H1 (cell line): ENCODE data around the gene MAPK8. TPM values are rescaled to one million over a fixed set of nuclear protein-coding genes. Genes with fewer than 3 reads are reported as not detected.

Source experiments
- CTCF ChIA-PET: fragments of 300-600 bp; sonication (Branson Sonifier 250); formaldehyde crosslinking; loops from one replicate; lab custom pipeline; 2021; ENCODE audit not compliant: partially characterized antibody; lab: Charles Lee
- POLR2A ChIA-PET: fragments of 300-600 bp; sonication (Branson Sonifier 250); formaldehyde crosslinking; loops from one replicate; lab custom pipeline; 2021; ENCODE audit warnings: inconsistent platforms; ENCODE audit not compliant: partially characterized antibody; lab: Charles Lee
- DNase-seq, 2 experiments: peaks; one replicate each; pipeline versions ENCODE4 v3.0.0 to v3.0.0-alpha.2; 2010 to 2022; ENCODE audit warnings: low spot score in 2 of 2, low read depth in 1 of 2, mixed read lengths in 1 of 2
- FAIRE-seq: peaks from 2 replicates; lab custom pipeline; 2011; peaks lifted over from hg19 to GRCh38; lab: Jason Lieb, UNC
- H2AFZ ChIP-seq: 2 replicates; pipeline ENCODE4 v1.8.1; 2012; ENCODE audit warnings: low read length, inconsistent platforms
- H2AK5ac ChIP-seq: 2 replicates; pipeline ENCODE4 v1.6.1; 2013; ENCODE audit warnings: low read depth, low read length
- H2BK120ac ChIP-seq: replicated peaks from 2 replicates; pipeline ENCODE3; 2013; ENCODE audit warnings: low read depth, low read length, inconsistent platforms
- H2BK12ac ChIP-seq: 2 replicates; pipeline ENCODE4 v1.6.1; 2013; ENCODE audit warnings: low read depth, low read length
- H2BK15ac ChIP-seq: 2 replicates; pipeline ENCODE4 v1.6.1; 2013; ENCODE audit warnings: low read length
- H2BK20ac ChIP-seq: 2 replicates; pipeline ENCODE4 v1.6.1; 2013; ENCODE audit warnings: low read length
- H2BK5ac ChIP-seq: 2 replicates; pipeline ENCODE4 v1.6.1; 2013; ENCODE audit warnings: low read depth, low read length
- H3K14ac ChIP-seq: 2 replicates; pipeline ENCODE4 v1.6.1; 2013; ENCODE audit warnings: inconsistent platforms; ENCODE audit not compliant: insufficient read length
- H3K18ac ChIP-seq: 2 replicates; pipeline ENCODE4 v1.6.1; 2013; ENCODE audit warnings: low read length; ENCODE audit errors: extremely low read depth
- H3K23ac ChIP-seq: 2 replicates; pipeline ENCODE4 v1.6.1; 2013; ENCODE audit warnings: inconsistent platforms; ENCODE audit not compliant: insufficient read length
- H3K23me2 ChIP-seq: 2 replicates; pipeline ENCODE4 v1.6.1; 2013; ENCODE audit warnings: low read depth, low read length
- H3K27ac ChIP-seq: 2 replicates; pipeline ENCODE4 v1.6.1; 2011; ENCODE audit warnings: low read depth, low read length, inconsistent platforms
- H3K27me3 ChIP-seq, 4 experiments: replicated peaks in 1 of 4; 1 replicate in 1 of 4; 2 replicates in 3 of 4; pipeline versions ENCODE4 v1.6.1 to v1.8.1; 2011 to 2013; ENCODE audit warnings: low read length in 3 of 4, mild to moderate bottlenecking in 3 of 4, inconsistent platforms in 2 of 4, mixed read lengths in 2 of 4, moderate library complexity in 1 of 4; ENCODE audit not compliant: control insufficient read depth in 3 of 4, insufficient read depth in 3 of 4; ENCODE audit errors: extremely low read depth in 1 of 4
- H3K36me3 ChIP-seq, 4 experiments: 2 replicates each; pipeline versions ENCODE4 v1.6.1 to v1.8.1; 2011 to 2013; ENCODE audit warnings: mild to moderate bottlenecking in 4 of 4, low read length in 3 of 4, moderate library complexity in 2 of 4, control low read depth in 1 of 4, inconsistent platforms in 1 of 4; ENCODE audit not compliant: insufficient read depth in 4 of 4, control insufficient read depth in 2 of 4
- H3K4ac ChIP-seq: replicated peaks from 2 replicates; pipeline ENCODE3; 2013; ENCODE audit warnings: low read length, low read depth, mixed read lengths, inconsistent platforms; ENCODE audit not compliant: insufficient read length
- H3K4me1 ChIP-seq, 4 experiments: replicated peaks in 1 of 4; 1 replicate in 1 of 4; 2 replicates in 3 of 4; pipeline versions ENCODE4 v1.6.1 to v1.8.1; 2011 to 2013; ENCODE audit warnings: low read length in 3 of 4, inconsistent platforms in 2 of 4, mixed read lengths in 1 of 4; ENCODE audit not compliant: insufficient read depth in 4 of 4, control insufficient read depth in 3 of 4
- H3K4me2 ChIP-seq, 2 experiments: 2 replicates each; pipeline versions ENCODE4 v1.6.1 to v1.8.1; 2011 to 2013; ENCODE audit warnings: low read depth in 2 of 2, low read length in 2 of 2, control low read depth in 1 of 2, inconsistent platforms in 1 of 2, mild to moderate bottlenecking in 1 of 2; ENCODE audit not compliant: insufficient read depth in 1 of 2
- H3K4me3 ChIP-seq, 4 experiments: fragments of 200-600, 300-600 bp in 1 of 4; sonication (generic), shearing (Covaris generic), sonication (Bioruptor Twin) in 1 of 4; 2 replicates each; pipeline versions ENCODE4 v1.5.1 to v1.8.1; 2011 to 2016; ENCODE audit warnings: low read length in 4 of 4, low read depth in 3 of 4, control low read depth in 2 of 4, inconsistent platforms in 2 of 4, mild to moderate bottlenecking in 2 of 4, mixed read lengths in 1 of 4, moderate library complexity in 1 of 4; ENCODE audit not compliant: insufficient read depth in 2 of 4; ENCODE audit errors: extremely low read depth in 1 of 4
- H3K56ac ChIP-seq: replicated peaks from 2 replicates; pipeline ENCODE3; 2013; ENCODE audit warnings: low read depth, mild to moderate bottlenecking, mixed read lengths, low read length, inconsistent platforms; ENCODE audit not compliant: insufficient read length
- H3K79me1 ChIP-seq: 2 replicates; pipeline ENCODE4 v1.6.1; 2013; ENCODE audit warnings: low read depth, low read length, control low read depth
- H3K79me2 ChIP-seq, 2 experiments: 2 replicates each; pipeline versions ENCODE4 v1.6.1 to v1.8.1; 2012 to 2013; ENCODE audit warnings: low read length in 2 of 2, mild to moderate bottlenecking in 2 of 2, inconsistent platforms in 1 of 2; ENCODE audit not compliant: insufficient read depth in 2 of 2, control insufficient read depth in 1 of 2
- H3K9ac ChIP-seq, 4 experiments: replicated peaks in 1 of 4; 1 replicate in 1 of 4; 2 replicates in 3 of 4; pipeline versions ENCODE4 v1.6.1 to v1.8.1; 2011 to 2013; ENCODE audit warnings: low read depth in 3 of 4, low read length in 3 of 4, control low read depth in 2 of 4, mild to moderate bottlenecking in 2 of 4, moderate library complexity in 2 of 4, inconsistent platforms in 1 of 4; ENCODE audit errors: extremely low read depth in 1 of 4
- H3K9me3 ChIP-seq, 2 experiments: 2 replicates each; pipeline versions ENCODE4 v1.6.1 to v1.8.1; 2012 to 2013; ENCODE audit warnings: mild to moderate bottlenecking in 2 of 2, moderate library complexity in 2 of 2, control low read depth in 1 of 2, inconsistent platforms in 1 of 2, low read depth in 1 of 2, low read length in 1 of 2, mixed read lengths in 1 of 2; ENCODE audit not compliant: insufficient read depth in 2 of 2
- H4K20me1 ChIP-seq, 2 experiments: replicated peaks in 1 of 2; 2 replicates each; pipeline versions ENCODE3 to v1.8.1; 2011 to 2013; ENCODE audit warnings: inconsistent platforms in 2 of 2, low read length in 2 of 2, mild to moderate bottlenecking in 1 of 2; ENCODE audit not compliant: insufficient read depth in 2 of 2, control insufficient read depth in 1 of 2
- H4K5ac ChIP-seq: 2 replicates; pipeline ENCODE4 v1.6.1; 2013; ENCODE audit warnings: low read length, low read depth, mixed read lengths, inconsistent platforms; ENCODE audit not compliant: insufficient read length
- H4K8ac ChIP-seq: 2 replicates; pipeline ENCODE4 v1.8.0; 2013; ENCODE audit warnings: mild to moderate bottlenecking, moderate library complexity, low read length, inconsistent platforms; ENCODE audit not compliant: insufficient read depth; ENCODE audit errors: extremely low read depth
- H4K91ac ChIP-seq: replicated peaks from 2 replicates; pipeline ENCODE3; 2013; ENCODE audit warnings: low read length, mixed read lengths, inconsistent platforms; ENCODE audit not compliant: insufficient read length
- ATF2 ChIP-seq: IDR thresholded peaks from 2 replicates; pipeline ENCODE4 v1.6.1; 2012; ENCODE audit warnings: low read length, inconsistent platforms
- ATF3 ChIP-seq: IDR thresholded peaks from 2 replicates; pipeline ENCODE4 v1.6.1; 2011; ENCODE audit warnings: low read depth, mild to moderate bottlenecking, low read length; ENCODE audit not compliant: insufficient read depth
- CBX5 ChIP-seq: fragments of 300-800, 300-1000 bp; sonication (generic); IDR thresholded peaks from 2 replicates; pipeline ENCODE4 v1.7.1; 2016; ENCODE audit warnings: antibody characterized with exemption, low read length, low read depth
- CBX8 ChIP-seq: fragments of 300-800, 300-1000 bp; sonication (generic); IDR thresholded peaks from 2 replicates; pipeline ENCODE4 v1.7.1; 2016; ENCODE audit warnings: low read depth, low read length, borderline replicate concordance
- MAFK ChIP-seq: IDR thresholded peaks from 2 replicates; pipeline ENCODE4 v1.6.1; 2012; ENCODE audit warnings: low read depth, mild to moderate bottlenecking, improper control_type of control experiment, low read length
- NANOG ChIP-seq: IDR thresholded peaks from 2 replicates; pipeline ENCODE4 v1.6.1; 2011; ENCODE audit warnings: low read length, low read depth, mild to moderate bottlenecking, inconsistent platforms; ENCODE audit not compliant: insufficient read depth, poor library complexity, severe bottlenecking
- SAP30 ChIP-seq: fragments of 300-600 bp; sonication (generic); IDR thresholded peaks from 2 replicates; pipeline ENCODE4 v1.7.1; 2012; ENCODE audit warnings: low read length, moderate library complexity, mild to moderate bottlenecking, inconsistent platforms; ENCODE audit not compliant: insufficient read depth, insufficient replicate concordance
- TAF7 ChIP-seq: optimal IDR thresholded peaks from 2 replicates; pipeline ENCODE3; 2011; ENCODE audit warnings: low read depth, mild to moderate bottlenecking, inconsistent platforms, low read length, moderate library complexity, borderline replicate concordance
- TBP ChIP-seq: IDR thresholded peaks from 2 replicates; pipeline ENCODE4 v1.6.1; 2011; ENCODE audit warnings: low read depth, low read length, improper control_type of control experiment
- ZNF274 ChIP-seq: IDR thresholded peaks from 2 replicates; pipeline ENCODE4 v1.7.0; 2012; ENCODE audit warnings: low read length, borderline replicate concordance; ENCODE audit errors: extremely low read depth
- WGBS, 2 experiments: shearing (Covaris generic) in 1 of 2; methylation state at CpG; one replicate each; pipeline versions ENCODE4 v1.1.6 to v1.1.7; 2013 to 2015; ENCODE audit warnings: low lambda C conversion rate in 2 of 2, mixed read lengths in 2 of 2, inconsistent platforms in 1 of 2, low coverage in 1 of 2, missing lambda C conversion rate in 1 of 2; ENCODE audit not compliant: insufficient replicate concordance in 2 of 2, insufficient coverage in 1 of 2, insufficient read length in 1 of 2; ENCODE audit errors: extremely low coverage in 1 of 2, missing lambda C conversion rate in 1 of 2; 5-methylcytosine and 5-hydroxymethylcytosine counted together
- polyA plus RNA-seq, 7 experiments: library from polyadenylated mRNA; depleted of rRNA in 3 of 7; stranded (reverse) in 5 of 7; unstranded in 2 of 7; fragments of >200 nt in 5 of 7; fragments of 200-250 nt in 2 of 7; gene quantifications; 1 replicate in 5 of 7; 2 replicates in 1 of 7; 4 replicates in 1 of 7; pipeline versions ENCODE4 v1.2.1 to v1.2.3, GENCODE V29; 2011 to 2013; ENCODE audit warnings: missing spikeins in 2 of 7, mixed read lengths in 2 of 7
- total RNA-seq: library from RNA; stranded (reverse); fragmentation: NEBNext Ultra II Directional; extraction: Animal tissue kit (Norgen Biotek cat#: 25700); gene quantifications from 2 replicates; pipeline ENCODE4 v1.2.1, GENCODE V29; 2021

MAPK8 gene
- total and polyA plus RNA-seq, 2 of the 8 experiments (the other 6 are each of a cell fraction or from before 2014, with no cell fraction given): 23.3 to 71.3 TPM

GRCh38 chr10:48456361-48456804 lies 149.9 kb downstream of the MAPK8 start:
- no peak overlapping the region for H2BK20ac ChIP-seq
- peaks cover 2% of the 10 kb centered on the region; the same call in 1 of the 2 replicates for H3K23me2 ChIP-seq
- no peak overlapping the region for H2AFZ ChIP-seq
- H2BK12ac ChIP-seq: 0 out of 2 replicates have a peak overlapping the region, but pooled peaks have one; percentile 9
- H4K8ac ChIP-seq: no peak overlapping the region
- no peak overlapping the region for H3K9ac ChIP-seq
- no peak overlapping the region for H3K56ac ChIP-seq
- H3K4me3 ChIP-seq: no peak overlapping the region
- DNase-seq: peak in 1 of 2 experiments; percentile 46
- H3K27ac ChIP-seq: no peak overlapping the region
- 81% methylated on average over 6 of the region's 9 CpGs; no CpG with 5 or more reads in 1 of the 2 experiments for WGBS, 2 experiments
- H4K20me1 ChIP-seq: peaks cover 2 to 3% of the 10 kb centered on the region in 2 experiments
- no peak overlapping the region for H3K14ac ChIP-seq
- no peak for FAIRE-seq
- 0 out of 4 replicates have a peak overlapping the region, but pooled peaks of 1 of the 2 experiments have one; percentile 3 for H3K4me2 ChIP-seq
- CTCF ChIA-PET: interaction anchor here (1.5 to 12.6 kb wide), 2 partner anchors 9 to 10 kb away, joined by 6 to 112 read pairs; no protein-coding TSS in a partner anchor
- H2BK15ac ChIP-seq: no peak overlapping the region
- H3K23ac ChIP-seq: no peak overlapping the region
- H2BK5ac ChIP-seq: no peak overlapping the region
- H3K4me1 ChIP-seq: peaks cover 0 to 5% (median 2%) of the 10 kb centered on the region in 4 experiments; a peak in 4 of 7 replicates
- H3K27me3 ChIP-seq: no peaks in the 10 kb centered on the region
- no peaks in the 10 kb centered on the region for H3K79me2 ChIP-seq
- no peak overlapping the region for H2BK120ac ChIP-seq
- H3K4ac ChIP-seq: no peak overlapping the region
- H2AK5ac ChIP-seq: no peak overlapping the region
- no peak overlapping the region for H4K91ac ChIP-seq
- H3K18ac ChIP-seq: no peak overlapping the region
- no peaks in the 10 kb centered on the region for H3K36me3 ChIP-seq
- POLR2A ChIA-PET: interaction anchor here (1.9 kb wide), 1 partner anchor 10 kb away, joined by 5 read pairs; no protein-coding TSS in a partner anchor
- no peak overlapping the region for H4K5ac ChIP-seq
- H3K9me3 ChIP-seq: no peaks in the 10 kb centered on the region
- no peaks in the 10 kb centered on the region; the same call in 1 of the 2 replicates for H3K79me1 ChIP-seq
- TF ChIP-seq TAF7 (no peak), CBX8 (no peak), ATF3 (no peak), TBP (no peak), ZNF274 (no peak), SAP30 (no peak), MAFK (no peak), NANOG (no peak), CBX5 (no peak), ATF2 (no peak)
